Measurements from ENCODE around the gene ATOSA. TPM values are rescaled to one million over a fixed set of nuclear protein-coding genes. Genes with fewer than 3 reads are reported as not detected.
A peak's percentile ranks its signal among the peaks of the same experiment; 100 is the strongest.

Gene ATOSA
- total RNA-seq, 1 donor from 2014 or later: 24.5 TPM

GRCh38 chr15:52657338-52657737 lies 21.9 kb downstream of the ATOSA start:
- Histone ChIP-seq H3K9me3 (ENCODE audit: control insufficient read depth in 3 of 3, low read length in 3 of 3) (no peaks in the 10 kb centered on the region), H3K27ac (ENCODE audit: low read depth, low read length) (no peak overlapping the region), H3K4me3 (ENCODE audit: low read length in 3 of 3) (no peak overlapping the region), H3K27me3 (ENCODE audit: control insufficient read depth in 3 of 3, insufficient read depth in 3 of 3, low read length in 3 of 3) (no peaks in the 10 kb centered on the region), H3K9ac (ENCODE audit: low read depth in 1 of 3, low read length in 3 of 3) (no peak overlapping the region), H3K36me3 (ENCODE audit: control insufficient read depth in 3 of 3, insufficient read depth in 3 of 3, low read length in 3 of 3) (peaks cover 13 to 30% (median 14%) of the 10 kb centered on the region in 3 donors), H3K4me1 (ENCODE audit: control insufficient read depth in 3 of 3, insufficient read depth in 3 of 3, low read length in 3 of 3) (peaks cover 25 to 36% (median 29%) of the 10 kb centered on the region in 3 donors)

GRCh38 chr15:52656412-52656811 lies 22.8 kb downstream of the ATOSA start:
- no peaks in the 10 kb centered on the region for H3K9me3 ChIP-seq (ENCODE audit: control insufficient read depth in 3 of 3, low read length in 3 of 3)
- H3K27me3 ChIP-seq (ENCODE audit: control insufficient read depth in 3 of 3, insufficient read depth in 3 of 3, low read length in 3 of 3): no peaks in the 10 kb centered on the region
- H3K4me3 ChIP-seq (ENCODE audit: low read length in 3 of 3): no peak overlapping the region
- H3K4me1 ChIP-seq (ENCODE audit: control insufficient read depth in 3 of 3, insufficient read depth in 3 of 3, low read length in 3 of 3): peaks cover 29 to 45% (median 34%) of the 10 kb centered on the region in 3 donors
- peaks cover 8 to 27% (median 12%) of the 10 kb centered on the region in 3 donors for H3K36me3 ChIP-seq (ENCODE audit: control insufficient read depth in 3 of 3, insufficient read depth in 3 of 3, low read length in 3 of 3)
- no peak overlapping the region for H3K9ac ChIP-seq (ENCODE audit: low read depth in 1 of 3, low read length in 3 of 3)
- H3K27ac ChIP-seq (ENCODE audit: low read depth, low read length): no peak overlapping the region

- Histone ChIP-seq H3K9ac (ENCODE audit: low read depth in 1 of 3, low read length in 3 of 3) (peak overlapping the region in 1 of 3 donors; percentile 1), H3K9me3 (ENCODE audit: control insufficient read depth in 3 of 3, low read length in 3 of 3) (no peaks in the 10 kb centered on the region), H3K27me3 (ENCODE audit: control insufficient read depth in 3 of 3, insufficient read depth in 3 of 3, low read length in 3 of 3) (no peaks in the 10 kb centered on the region), H3K4me1 (ENCODE audit: control insufficient read depth in 3 of 3, insufficient read depth in 3 of 3, low read length in 3 of 3) (peaks cover 25 to 41% (median 29%) of the 10 kb centered on the region in 3 donors), H3K4me3 (ENCODE audit: low read length in 3 of 3) (no peak overlapping the region), H3K27ac (ENCODE audit: low read depth, low read length) (peak overlapping the region; percentile 48), H3K36me3 (ENCODE audit: control insufficient read depth in 3 of 3, insufficient read depth in 3 of 3, low read length in 3 of 3) (peaks cover 0 to 16% (median 5%) of the 10 kb centered on the region in 3 donors)
Observed at GRCh38 chr15:52653431-52653964, 25.7 kb downstream of the ATOSA start.

- peaks cover 24 to 38% (median 25%) of the 10 kb centered on the region in 3 donors for H3K4me1 ChIP-seq (ENCODE audit: control insufficient read depth in 3 of 3, insufficient read depth in 3 of 3, low read length in 3 of 3)
- H3K9me3 ChIP-seq (ENCODE audit: control insufficient read depth in 3 of 3, low read length in 3 of 3): no peaks in the 10 kb centered on the region
- H3K36me3 ChIP-seq (ENCODE audit: control insufficient read depth in 3 of 3, insufficient read depth in 3 of 3, low read length in 3 of 3): peaks cover 0 to 11% (median 5%) of the 10 kb centered on the region in 3 donors
- no peaks in the 10 kb centered on the region for H3K27me3 ChIP-seq (ENCODE audit: control insufficient read depth in 3 of 3, insufficient read depth in 3 of 3, low read length in 3 of 3)
- H3K4me3 ChIP-seq (ENCODE audit: low read length in 3 of 3): no peak overlapping the region
- H3K27ac ChIP-seq (ENCODE audit: low read depth, low read length): peak overlapping the region; percentile 48
- no peak overlapping the region for H3K9ac ChIP-seq (ENCODE audit: low read depth in 1 of 3, low read length in 3 of 3)
Observed at GRCh38 chr15:52652984-52653383, 26.2 kb downstream of the ATOSA start.

- no peak overlapping the region for H3K9ac ChIP-seq (ENCODE audit: low read depth in 1 of 3, low read length in 3 of 3)
- H3K36me3 ChIP-seq (ENCODE audit: control insufficient read depth in 3 of 3, insufficient read depth in 3 of 3, low read length in 3 of 3): peaks cover 0 to 8% (median 7%) of the 10 kb centered on the region in 3 donors
- no peaks in the 10 kb centered on the region for H3K9me3 ChIP-seq (ENCODE audit: control insufficient read depth in 3 of 3, low read length in 3 of 3)
- no peaks in the 10 kb centered on the region for H3K27me3 ChIP-seq (ENCODE audit: control insufficient read depth in 3 of 3, insufficient read depth in 3 of 3, low read length in 3 of 3)
- peaks cover 20 to 32% (median 22%) of the 10 kb centered on the region in 3 donors for H3K4me1 ChIP-seq (ENCODE audit: control insufficient read depth in 3 of 3, insufficient read depth in 3 of 3, low read length in 3 of 3)
- H3K4me3 ChIP-seq (ENCODE audit: low read length in 3 of 3): peak overlapping the region in 1 of 3 donors; percentile 56
- H3K27ac ChIP-seq (ENCODE audit: low read depth, low read length): no peak overlapping the region
Observed at GRCh38 chr15:52652286-52652685, 26.9 kb downstream of the ATOSA start.

- Histone ChIP-seq H3K36me3 (ENCODE audit: control insufficient read depth in 3 of 3, insufficient read depth in 3 of 3, low read length in 3 of 3) (peaks cover 0 to 9% (median 8%) of the 10 kb centered on the region in 3 donors), H3K27ac (ENCODE audit: low read depth, low read length) (peak overlapping the region; percentile 2), H3K9ac (ENCODE audit: low read depth in 1 of 3, low read length in 3 of 3) (peak overlapping the region in 1 of 3 donors; percentile 48), H3K27me3 (ENCODE audit: control insufficient read depth in 3 of 3, insufficient read depth in 3 of 3, low read length in 3 of 3) (no peaks in the 10 kb centered on the region), H3K4me3 (ENCODE audit: low read length in 3 of 3) (peak overlapping the region; percentile 8 to 56 (median 22)), H3K9me3 (ENCODE audit: control insufficient read depth in 3 of 3, low read length in 3 of 3) (no peaks in the 10 kb centered on the region), H3K4me1 (ENCODE audit: control insufficient read depth in 3 of 3, insufficient read depth in 3 of 3, low read length in 3 of 3) (peaks cover 16 to 28% (median 21%) of the 10 kb centered on the region in 3 donors)
Observed at GRCh38 chr15:52651868-52652267, 27.3 kb downstream of the ATOSA start.

GRCh38 chr15:52651114-52651513 lies 28.1 kb downstream of the ATOSA start:
- H3K27me3 ChIP-seq (ENCODE audit: control insufficient read depth in 3 of 3, insufficient read depth in 3 of 3, low read length in 3 of 3): no peaks in the 10 kb centered on the region
- H3K27ac ChIP-seq (ENCODE audit: low read depth, low read length): peak overlapping the region; percentile 2
- H3K9ac ChIP-seq (ENCODE audit: low read depth in 1 of 3, low read length in 3 of 3): no peak overlapping the region
- H3K36me3 ChIP-seq (ENCODE audit: control insufficient read depth in 3 of 3, insufficient read depth in 3 of 3, low read length in 3 of 3): peaks cover 0 to 11% (median 11%) of the 10 kb centered on the region in 3 donors
- H3K4me3 ChIP-seq (ENCODE audit: low read length in 3 of 3): no peak overlapping the region
- H3K9me3 ChIP-seq (ENCODE audit: control insufficient read depth in 3 of 3, low read length in 3 of 3): no peaks in the 10 kb centered on the region
- H3K4me1 ChIP-seq (ENCODE audit: control insufficient read depth in 3 of 3, insufficient read depth in 3 of 3, low read length in 3 of 3): peaks cover 18 to 26% (median 20%) of the 10 kb centered on the region in 3 donors

- H3K9me3 ChIP-seq (ENCODE audit: control insufficient read depth in 3 of 3, low read length in 3 of 3): no peaks in the 10 kb centered on the region
- H3K4me3 ChIP-seq (ENCODE audit: low read length in 3 of 3): no peak overlapping the region
- H3K36me3 ChIP-seq (ENCODE audit: control insufficient read depth in 3 of 3, insufficient read depth in 3 of 3, low read length in 3 of 3): peaks cover 3 to 13% (median 12%) of the 10 kb centered on the region in 3 donors
- H3K9ac ChIP-seq (ENCODE audit: low read depth in 1 of 3, low read length in 3 of 3): no peak overlapping the region
- peaks cover 18 to 27% (median 18%) of the 10 kb centered on the region in 3 donors for H3K4me1 ChIP-seq (ENCODE audit: control insufficient read depth in 3 of 3, insufficient read depth in 3 of 3, low read length in 3 of 3)
- no peaks in the 10 kb centered on the region for H3K27me3 ChIP-seq (ENCODE audit: control insufficient read depth in 3 of 3, insufficient read depth in 3 of 3, low read length in 3 of 3)
- H3K27ac ChIP-seq (ENCODE audit: low read depth, low read length): no peak overlapping the region
Observed at GRCh38 chr15:52649686-52650085, 29.5 kb downstream of the ATOSA start.

- Histone ChIP-seq H3K27ac (ENCODE audit: low read depth, low read length) (no peak overlapping the region), H3K27me3 (ENCODE audit: control insufficient read depth in 3 of 3, insufficient read depth in 3 of 3, low read length in 3 of 3) (no peaks in the 10 kb centered on the region), H3K9ac (ENCODE audit: low read depth in 1 of 3, low read length in 3 of 3) (no peak overlapping the region), H3K36me3 (ENCODE audit: control insufficient read depth in 3 of 3, insufficient read depth in 3 of 3, low read length in 3 of 3) (peaks cover 3 to 19% (median 15%) of the 10 kb centered on the region in 3 donors), H3K4me3 (ENCODE audit: low read length in 3 of 3) (no peak overlapping the region), H3K4me1 (ENCODE audit: control insufficient read depth in 3 of 3, insufficient read depth in 3 of 3, low read length in 3 of 3) (peaks cover 9 to 16% (median 14%) of the 10 kb centered on the region in 3 donors), H3K9me3 (ENCODE audit: control insufficient read depth in 3 of 3, low read length in 3 of 3) (no peaks in the 10 kb centered on the region)
Observed at GRCh38 chr15:52645916-52646315, 33.3 kb downstream of the ATOSA start.
